Activated CD4-positive, alpha-beta memory T cell treated with anti-CD3 and anti-CD28 coated beads, Interleukin-2, amount 10 ng/mL, durations not matched to agents 7 days and 5 days (primary cell): ENCODE measurements around the gene CALR. TPM values are rescaled to one million over a fixed set of nuclear protein-coding genes. Genes with fewer than 3 reads are reported as not detected.
"Not testable (repeated sequence)": the region's sequence is repeated elsewhere in the genome, so short reads cannot be mapped to it uniquely, and the experiment has no call there.

Experiments
- CTCF ChIA-PET: fragments of 350-600 bp; sonication (Branson Sonifier 250); formaldehyde crosslinking; loops from one replicate; lab custom pipeline; 2021; ENCODE audit warnings: antibody characterized with exemption, inconsistent platforms; lab: Charles Lee
- POLR2A ChIA-PET: fragments of 350-600 bp; sonication (Branson Sonifier 250); formaldehyde crosslinking; loops from one replicate; lab custom pipeline; 2021; ENCODE audit warnings: antibody characterized with exemption; lab: Charles Lee
- DNase-seq: peaks from one replicate; pipeline ENCODE4 v3.0.0-alpha.2; 2020
- H3K27ac Mint-ChIP-seq: one replicate; pipeline ENCODE4 v1.8.0; 2021; ENCODE audit warnings: mild to moderate bottlenecking, mixed read lengths
- H3K27me3 Mint-ChIP-seq: one replicate; pipeline ENCODE4 v1.8.0; 2021; ENCODE audit warnings: mixed read lengths
- H3K36me3 Mint-ChIP-seq: one replicate; pipeline ENCODE4 v1.8.0; 2021; ENCODE audit warnings: low read depth, mixed read lengths
- H3K4me1 Mint-ChIP-seq: one replicate; pipeline ENCODE4 v1.8.0; 2021; ENCODE audit warnings: mixed read lengths
- H3K4me3 Mint-ChIP-seq: one replicate; pipeline ENCODE4 v1.8.0; 2021; ENCODE audit warnings: mild to moderate bottlenecking, mixed read lengths
- H3K9me3 Mint-ChIP-seq: one replicate; pipeline ENCODE4 v1.8.0; 2021; ENCODE audit warnings: mixed read lengths
- total RNA-seq, 2 experiments: library from RNA; stranded (reverse); gene quantifications; one replicate each; pipeline ENCODE4 v1.2.3, GENCODE V29; 2021

The CALR gene
- total RNA-seq, 2 experiments from 2014 or later: 640 to 660 TPM

DNA sequence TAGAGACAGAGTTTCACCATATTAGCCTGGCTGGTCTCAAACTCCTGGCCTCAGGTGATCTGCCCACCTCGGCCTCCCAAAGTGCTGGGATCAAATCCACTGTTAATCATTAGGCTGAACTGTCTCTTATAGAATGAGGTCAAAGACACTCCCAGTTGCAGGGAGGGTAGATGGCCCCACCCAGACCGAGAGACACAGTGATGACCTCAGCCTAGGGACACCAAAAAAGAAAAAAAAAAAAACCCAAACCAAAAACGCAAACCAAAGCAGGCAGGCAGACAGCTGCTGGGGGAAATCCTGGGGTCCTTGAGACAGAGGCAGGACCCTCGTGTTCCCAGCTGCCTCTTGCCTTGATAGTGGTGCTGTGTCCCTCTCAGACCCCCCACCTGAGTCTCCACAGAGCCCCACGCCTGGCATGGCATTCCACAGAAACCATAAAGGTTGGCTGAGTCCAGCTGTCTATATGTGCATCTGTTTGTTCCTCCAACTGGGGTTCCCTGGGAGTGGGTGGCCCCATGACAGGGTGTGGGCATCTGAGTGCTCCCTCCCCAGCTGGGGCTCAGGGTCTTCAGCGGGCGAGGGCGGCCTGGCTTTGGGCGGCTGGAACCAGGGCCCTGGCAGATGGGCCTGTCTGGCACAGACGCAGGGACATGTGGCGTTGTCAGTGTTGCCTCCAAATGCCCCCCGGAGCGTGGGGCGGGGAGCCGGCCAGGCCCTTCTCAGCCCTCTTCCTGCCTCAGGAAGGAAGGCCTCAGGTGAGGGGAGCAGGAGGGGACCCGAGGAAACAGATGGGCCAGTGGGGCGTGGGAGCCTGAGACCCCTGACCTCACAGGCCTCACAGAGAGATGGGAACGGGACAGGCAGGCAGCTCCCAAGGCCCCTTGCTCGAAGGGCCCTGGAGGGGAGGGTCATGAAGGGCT, 36.2 kb downstream of the CALR start:
- no peak for DNase-seq
- POLR2A ChIA-PET: interaction anchor here (0.6 to 0.8 kb wide), 2 partner anchors 11 to 183 kb away, joined by 3 read pairs; no protein-coding TSS in a partner anchor
- H3K4me3 Mint-ChIP-seq: no peak overlapping the region
- no peaks in the 10 kb centered on the region for H3K36me3 Mint-ChIP-seq
- H3K27me3 Mint-ChIP-seq: peaks cover 5% of the 10 kb centered on the region
- no peaks in the 10 kb centered on the region for H3K9me3 Mint-ChIP-seq
- CTCF ChIA-PET: interaction anchor here (1.6 to 7.7 kb wide), 4 partner anchors 7 to 121 kb away, joined by 4 to 88 read pairs (median 38); partner anchors contain the start of gene DAND5
- H3K4me1 Mint-ChIP-seq: no peaks in the 10 kb centered on the region
- H3K27ac Mint-ChIP-seq: no peak overlapping the region

GRCh38 chr19:12975221-12975741, 36.9 kb downstream of the CALR start:
- Mint-ChIP-seq H3K4me1 (no peaks in the 10 kb centered on the region), H3K27me3 (peaks cover 5% of the 10 kb centered on the region), H3K36me3 (no peaks in the 10 kb centered on the region), H3K4me3 (no peak overlapping the region), H3K27ac (no peak overlapping the region), H3K9me3 (no peaks in the 10 kb centered on the region)
- ChIA-PET CTCF (interaction anchor here (1.6 to 7.7 kb wide), 5 partner anchors 8 to 120 kb away, joined by 4 to 88 read pairs (median 56); partner anchors contain the start of gene DAND5), POLR2A (interaction anchor here (0.6 to 0.8 kb wide), 2 partner anchors 11 to 182 kb away, joined by 3 read pairs; no protein-coding TSS in a partner anchor)
- DNase-seq: no peak

DNA sequence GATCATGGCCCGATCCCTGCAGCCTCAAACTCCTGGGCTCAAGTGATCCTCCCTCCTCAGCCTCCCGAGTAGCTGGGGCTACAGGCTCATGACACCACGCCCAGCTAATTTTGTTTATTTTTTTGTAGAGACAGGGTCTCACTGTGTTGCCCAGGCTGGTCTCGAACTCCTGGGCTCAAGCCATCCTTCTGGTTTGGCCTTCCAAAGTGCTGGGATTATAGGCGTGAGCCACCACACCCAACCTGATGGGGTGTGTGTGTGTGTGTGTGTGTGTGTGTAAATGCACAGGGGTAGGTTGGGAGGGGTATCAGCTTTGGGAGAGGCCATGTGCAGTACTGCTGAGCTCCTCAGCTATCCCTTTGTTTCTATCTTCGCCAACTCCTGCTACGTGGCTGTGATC, 37.7 kb downstream of the CALR start:
- DNase-seq, H3K4me1 Mint-ChIP-seq, H3K36me3 Mint-ChIP-seq, H3K9me3 Mint-ChIP-seq, H3K27me3 Mint-ChIP-seq, H3K27ac Mint-ChIP-seq, H3K4me3 Mint-ChIP-seq: not testable (repeated sequence)
- POLR2A ChIA-PET: interaction anchor here (0.7 to 1.2 kb wide), 2 partner anchors 10 to 118 kb away, joined by 3 to 4 read pairs; no protein-coding TSS in a partner anchor
- CTCF ChIA-PET: interaction anchor here (0.6 to 7.7 kb wide), 13 partner anchors 9 to 861 kb away, joined by 3 to 88 read pairs (median 6); partner anchors contain the start of gene DAND5

GRCh38 chr19:12979974-12980373, 41.6 kb downstream of the CALR start:
- Mint-ChIP-seq H3K27ac (no peak overlapping the region), H3K9me3 (no peaks in the 10 kb centered on the region), H3K36me3 (no peaks in the 10 kb centered on the region), H3K4me3 (no peak overlapping the region), H3K27me3 (peaks cover 7% of the 10 kb centered on the region), H3K4me1 (peaks cover 1% of the 10 kb centered on the region)
- POLR2A ChIA-PET: no interaction called here
- no peak for DNase-seq
- CTCF ChIA-PET: interaction anchor here (0.8 to 7.7 kb wide), 5 partner anchors 13 to 115 kb away, joined by 3 to 88 read pairs (median 56); partner anchors contain the start of gene DAND5

- Mint-ChIP-seq H3K27me3 (peaks cover 16% of the 10 kb centered on the region), H3K4me3 (no peak overlapping the region), H3K4me1 (peaks cover 1% of the 10 kb centered on the region), H3K9me3 (no peaks in the 10 kb centered on the region), H3K27ac (no peak overlapping the region), H3K36me3 (no peaks in the 10 kb centered on the region)
- no peak for DNase-seq
- POLR2A ChIA-PET: no interaction called here
- CTCF ChIA-PET: interaction anchor here (5.0 kb wide), 1 partner anchor 78 kb away, joined by 31 read pairs; no protein-coding TSS in a partner anchor
Measured at GRCh38 chr19:12982648-12983047, 44.2 kb downstream of the CALR start.

DNA sequence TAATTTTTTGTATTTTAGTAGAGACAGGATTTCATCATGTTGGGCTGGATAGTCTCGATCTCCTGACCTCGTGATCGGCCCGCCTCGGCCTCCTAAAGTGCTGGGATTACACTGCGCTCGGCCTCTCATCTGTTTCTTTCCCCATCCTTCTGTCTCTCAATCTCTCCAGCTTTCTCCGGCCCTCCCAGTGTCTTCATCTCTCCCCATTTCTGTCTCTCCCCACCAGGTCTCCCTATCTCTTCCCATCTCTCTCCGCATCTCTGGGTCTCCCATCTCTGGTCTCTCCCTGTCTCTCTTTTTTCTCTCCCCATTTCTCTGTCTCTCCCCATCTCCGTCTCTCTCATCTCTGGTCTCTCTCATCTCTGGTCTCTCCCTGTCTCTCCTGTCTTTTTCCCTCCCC, 44.7 kb downstream of the CALR start:
- ChIA-PET POLR2A (no interaction called here), CTCF (interaction anchor here (5.0 kb wide), 1 partner anchor 77 kb away, joined by 31 read pairs; no protein-coding TSS in a partner anchor)
- Mint-ChIP-seq H3K27ac (no peak overlapping the region), H3K9me3 (no peaks in the 10 kb centered on the region), H3K4me1 (peaks cover 1% of the 10 kb centered on the region), H3K36me3 (no peaks in the 10 kb centered on the region), H3K27me3 (peaks cover 14% of the 10 kb centered on the region), H3K4me3 (no peak overlapping the region)
- DNase-seq: no peak

GRCh38 chr19:12983542-12984142, 45.2 kb downstream of the CALR start:
- Mint-ChIP-seq H3K9me3 (no peaks in the 10 kb centered on the region), H3K4me3 (no peak overlapping the region), H3K27ac (no peak overlapping the region), H3K27me3 (peaks cover 13% of the 10 kb centered on the region), H3K36me3 (no peaks in the 10 kb centered on the region), H3K4me1 (peaks cover 1% of the 10 kb centered on the region)
- POLR2A ChIA-PET: no interaction called here
- CTCF ChIA-PET: interaction anchor here (0.6 to 5.0 kb wide), 2 partner anchors 77 to 702 kb away, joined by 3 to 31 read pairs; no protein-coding TSS in a partner anchor
- peak; percentile 84 for DNase-seq

DNA sequence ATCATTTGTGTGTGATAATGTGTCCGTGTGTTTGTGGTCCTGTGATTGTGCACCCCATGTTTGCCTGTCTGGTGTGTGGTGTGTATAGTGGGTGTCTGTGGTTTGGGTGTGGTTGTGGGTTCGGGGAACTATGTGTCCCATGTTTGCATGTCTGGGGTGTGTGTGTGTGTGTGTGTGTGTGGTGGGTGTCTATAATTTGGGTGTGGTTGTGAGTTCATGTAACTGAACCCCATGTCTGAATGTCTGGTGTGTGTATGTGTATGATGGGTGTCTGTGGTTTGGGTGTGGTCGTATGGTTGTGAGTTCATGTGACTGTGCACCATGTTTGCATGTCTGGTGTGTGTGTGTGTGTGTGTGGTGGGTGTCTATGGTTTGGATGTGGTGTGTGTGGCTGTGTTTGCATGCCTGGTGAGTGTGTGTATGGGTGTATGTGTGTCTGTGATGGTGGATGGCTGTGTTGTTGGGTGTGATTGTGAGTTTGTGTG, 45.8 kb downstream of the CALR start:
- ChIA-PET POLR2A (no interaction called here), CTCF (interaction anchor here (0.6 to 5.0 kb wide), 3 partner anchors 76 to 702 kb away, joined by 3 to 31 read pairs (median 4); no protein-coding TSS in a partner anchor)
- Mint-ChIP-seq H3K27ac (no peak overlapping the region), H3K36me3 (no peaks in the 10 kb centered on the region), H3K9me3 (no peaks in the 10 kb centered on the region), H3K4me1 (peaks cover 1% of the 10 kb centered on the region), H3K27me3 (peaks cover 13% of the 10 kb centered on the region), H3K4me3 (no peak overlapping the region)
- no peak for DNase-seq

DNA sequence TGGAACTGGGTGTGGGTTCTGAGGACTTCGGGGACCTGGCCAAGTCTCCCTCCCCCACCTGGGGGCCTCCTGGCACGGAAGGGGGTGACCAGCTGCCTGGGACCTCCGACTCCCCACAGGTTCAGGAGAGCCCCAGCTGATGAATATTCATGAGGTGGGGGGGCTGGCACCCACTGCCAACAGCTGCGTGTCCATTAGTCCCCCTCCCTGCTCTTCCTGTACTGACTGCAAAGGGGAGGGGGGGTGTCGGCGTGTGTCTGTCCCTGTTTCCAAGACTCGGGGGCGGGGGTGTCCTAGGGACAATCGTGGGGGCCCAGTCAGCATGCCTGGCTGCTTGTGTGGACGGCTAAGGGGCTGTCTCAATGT, 46.3 kb downstream of the CALR start:
- Mint-ChIP-seq H3K4me1 (peaks cover 1% of the 10 kb centered on the region), H3K27ac (no peak overlapping the region), H3K27me3 (peaks cover 13% of the 10 kb centered on the region), H3K9me3 (no peaks in the 10 kb centered on the region), H3K36me3 (no peaks in the 10 kb centered on the region), H3K4me3 (no peak overlapping the region)
- ChIA-PET CTCF (interaction anchor here (0.7 to 5.0 kb wide), 3 partner anchors 76 to 367 kb away, joined by 3 to 31 read pairs (median 4); no protein-coding TSS in a partner anchor), POLR2A (interaction anchor here (1.1 kb wide), 1 partner anchor 133 kb away, joined by 3 read pairs; no protein-coding TSS in a partner anchor)
- no peak for DNase-seq

GRCh38 chr19:12985049-12985776, 46.8 kb downstream of the CALR start:
- ChIA-PET POLR2A (interaction anchor here (0.9 to 1.1 kb wide), 2 partner anchors 115 to 132 kb away, joined by 3 read pairs; no protein-coding TSS in a partner anchor), CTCF (interaction anchor here (0.7 to 5.0 kb wide), 6 partner anchors 8 to 366 kb away, joined by 3 to 31 read pairs (median 4); no protein-coding TSS in a partner anchor)
- Mint-ChIP-seq H3K4me3 (no peak overlapping the region), H3K9me3 (no peaks in the 10 kb centered on the region), H3K4me1 (peaks cover 1% of the 10 kb centered on the region), H3K36me3 (no peaks in the 10 kb centered on the region), H3K27me3 (peaks cover 13% of the 10 kb centered on the region), H3K27ac (no peak overlapping the region)
- no peak for DNase-seq

DNA sequence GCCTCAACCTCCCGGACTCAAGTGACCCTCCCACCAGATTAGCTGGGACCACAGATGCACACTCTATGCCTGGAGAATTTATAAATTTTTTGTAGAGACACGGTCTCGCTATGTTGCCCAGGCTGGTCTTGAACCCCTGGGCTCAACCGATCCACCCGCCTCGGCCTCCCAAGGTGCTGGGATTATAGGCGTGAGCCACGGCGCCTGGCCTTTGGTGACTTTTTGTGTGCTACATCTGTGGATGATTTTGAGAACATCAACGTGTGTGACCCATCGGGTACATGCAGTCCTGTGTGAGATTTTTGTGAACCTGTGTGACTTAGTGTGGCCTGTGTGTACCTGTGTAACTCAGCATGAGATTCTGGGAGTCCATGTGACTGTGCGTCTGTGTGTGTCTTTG, 48.3 kb downstream of the CALR start:
- no peaks in the 10 kb centered on the region for H3K9me3 Mint-ChIP-seq
- no peak for DNase-seq
- POLR2A ChIA-PET: no interaction called here
- H3K4me3 Mint-ChIP-seq: no peak overlapping the region
- H3K4me1 Mint-ChIP-seq: peaks cover 1% of the 10 kb centered on the region
- peaks cover 20% of the 10 kb centered on the region for H3K27me3 Mint-ChIP-seq
- CTCF ChIA-PET: interaction anchor here (5.0 kb wide), 1 partner anchor 73 kb away, joined by 31 read pairs; no protein-coding TSS in a partner anchor
- no peaks in the 10 kb centered on the region for H3K36me3 Mint-ChIP-seq
- H3K27ac Mint-ChIP-seq: no peak overlapping the region

GRCh38 chr19:12987190-12987589, 48.8 kb downstream of the CALR start:
- POLR2A ChIA-PET: no interaction called here
- Mint-ChIP-seq H3K27ac (no peak overlapping the region), H3K9me3 (no peaks in the 10 kb centered on the region), H3K4me1 (peaks cover 1% of the 10 kb centered on the region), H3K36me3 (no peaks in the 10 kb centered on the region), H3K4me3 (no peak overlapping the region), H3K27me3 (peaks cover 20% of the 10 kb centered on the region)
- CTCF ChIA-PET: no interaction called here
- no peak for DNase-seq
